ENCODE results near the gene DIO3. TPM values are rescaled to one million over a fixed set of nuclear protein-coding genes. Genes with fewer than 3 reads are reported as not detected.

Gene DIO3
- total RNA-seq, 2 experiments from 2014 or later: not detected

DNA sequence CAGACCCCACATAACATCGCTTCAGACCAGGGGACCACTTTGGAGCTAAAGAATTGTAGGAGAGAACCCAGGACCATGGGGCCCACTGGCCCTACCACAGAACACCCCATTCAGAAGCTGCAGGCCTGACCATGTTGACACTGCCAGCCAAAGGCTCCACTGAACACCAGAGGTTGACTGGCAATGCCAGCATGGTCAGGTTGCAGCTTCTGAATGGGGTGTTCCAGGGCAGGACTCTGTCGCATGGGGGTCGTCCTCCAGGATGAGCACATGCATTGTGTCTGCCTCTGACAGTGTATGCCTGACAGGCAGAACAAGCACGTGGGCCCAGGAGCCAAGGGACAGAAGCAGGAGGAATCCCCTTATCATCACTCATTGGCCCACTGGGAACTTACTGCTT is 34.1 kb downstream of the DIO3 start:
- no peak overlapping the region for H2AFZ ChIP-seq (ENCODE audit: low read length)
- H3K4me1 ChIP-seq (ENCODE audit: insufficient read depth, low read length, poor library complexity, severe bottlenecking): peaks cover 16% of the 10 kb centered on the region
- peaks cover 21% of the 10 kb centered on the region for H3K9me3 ChIP-seq (ENCODE audit: low read length)
- H3K79me2 ChIP-seq (ENCODE audit: insufficient read depth, low read depth, low read length): no peaks in the 10 kb centered on the region
- H3K36me3 ChIP-seq (ENCODE audit: insufficient read depth, low read length): no peaks in the 10 kb centered on the region
- no TSS peak for BruUV-seq (replicated peaks)
- TF ChIP-seq, protein P1, sequence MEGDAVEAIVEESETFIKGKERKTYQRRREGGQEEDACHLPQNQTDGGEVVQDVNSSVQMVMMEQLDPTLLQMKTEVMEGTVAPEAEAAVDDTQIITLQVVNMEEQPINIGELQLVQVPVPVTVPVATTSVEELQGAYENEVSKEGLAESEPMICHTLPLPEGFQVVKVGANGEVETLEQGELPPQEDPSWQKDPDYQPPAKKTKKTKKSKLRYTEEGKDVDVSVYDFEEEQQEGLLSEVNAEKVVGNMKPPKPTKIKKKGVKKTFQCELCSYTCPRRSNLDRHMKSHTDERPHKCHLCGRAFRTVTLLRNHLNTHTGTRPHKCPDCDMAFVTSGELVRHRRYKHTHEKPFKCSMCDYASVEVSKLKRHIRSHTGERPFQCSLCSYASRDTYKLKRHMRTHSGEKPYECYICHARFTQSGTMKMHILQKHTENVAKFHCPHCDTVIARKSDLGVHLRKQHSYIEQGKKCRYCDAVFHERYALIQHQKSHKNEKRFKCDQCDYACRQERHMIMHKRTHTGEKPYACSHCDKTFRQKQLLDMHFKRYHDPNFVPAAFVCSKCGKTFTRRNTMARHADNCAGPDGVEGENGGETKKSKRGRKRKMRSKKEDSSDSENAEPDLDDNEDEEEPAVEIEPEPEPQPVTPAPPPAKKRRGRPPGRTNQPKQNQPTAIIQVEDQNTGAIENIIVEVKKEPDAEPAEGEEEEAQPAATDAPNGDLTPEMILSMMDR (conservative IDR thresholded peaks at IDR 0.05; ENCODE audit: low read length): no peak
- TF ChIP-seq EZH2phosphoT487 (IDR thresholded peaks at IDR 0.05; ENCODE audit: borderline replicate concordance, low read depth, low read length): no peak
- ChIA-PET POLR2A (no interaction called here), CTCF (ENCODE audit: unreplicated experiment) (no interaction called here)
- H3K4me2 ChIP-seq (ENCODE audit: low read length): no peak overlapping the region
- H3K9me2 ChIP-seq (ENCODE audit: insufficient read depth, low read length): no peaks in the 10 kb centered on the region
- no peak for DNase-seq (ENCODE audit: low spot score)
- H3K27ac ChIP-seq (ENCODE audit: low read depth, low read length, poor library complexity, severe bottlenecking): peak overlapping the region; percentile 60
- no peak overlapping the region for H3K4me3 ChIP-seq (ENCODE audit: low read depth, low read length, poor library complexity, severe bottlenecking)
- no peaks in the 10 kb centered on the region for H4K20me1 ChIP-seq (ENCODE audit: insufficient read depth, low read length)
- intact Hi-C loops (cut with micrococcal nuclease; ENCODE audit: unreplicated experiment): no loop called here

DNA sequence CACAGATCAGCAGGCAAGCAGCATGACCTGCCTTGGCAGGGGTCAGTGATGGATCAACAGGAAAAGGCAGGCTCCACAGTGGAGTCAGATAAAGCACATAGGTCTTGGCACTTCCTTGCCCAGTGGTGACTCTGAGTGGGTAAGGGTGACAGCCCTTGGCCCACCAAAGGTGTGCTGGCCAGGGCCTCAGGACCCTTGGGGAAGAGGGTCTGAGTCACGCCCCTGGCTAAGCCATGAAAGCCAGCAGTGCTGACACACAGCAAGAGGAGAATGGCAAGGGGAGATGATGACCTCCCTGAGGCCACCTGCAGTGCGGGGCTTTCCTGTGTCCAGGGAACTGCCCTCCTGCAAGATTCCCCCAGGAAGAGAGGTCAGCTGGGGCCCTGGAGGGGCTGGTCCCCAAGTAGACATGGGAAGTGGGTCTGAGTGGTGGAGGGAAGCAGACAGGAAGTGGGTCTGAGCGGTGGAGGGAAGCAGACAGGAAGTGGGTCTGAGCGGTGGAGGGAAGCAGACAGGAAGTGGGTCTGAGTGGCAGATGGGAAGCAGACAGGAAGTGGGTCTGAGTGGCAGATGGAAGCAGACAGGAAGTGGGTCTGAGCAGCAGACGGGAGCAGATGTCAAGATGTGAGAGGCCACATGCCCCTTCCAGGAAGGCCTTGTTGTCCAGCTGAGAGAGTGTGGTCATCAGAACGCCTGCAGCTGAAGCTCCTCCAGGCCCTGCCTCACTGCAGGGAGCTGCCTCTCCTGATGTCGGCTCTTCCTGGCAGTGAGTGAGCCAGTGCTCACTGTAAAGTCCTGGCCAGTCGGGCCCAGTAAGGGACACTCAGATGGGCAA is 34.8 kb downstream of the DIO3 start:
- peak overlapping the region; percentile 60 for H3K27ac ChIP-seq (ENCODE audit: low read depth, low read length, poor library complexity, severe bottlenecking)
- H4K20me1 ChIP-seq (ENCODE audit: insufficient read depth, low read length): no peaks in the 10 kb centered on the region
- H3K4me1 ChIP-seq (ENCODE audit: insufficient read depth, low read length, poor library complexity, severe bottlenecking): peaks cover 16% of the 10 kb centered on the region
- peak; percentile 86 for DNase-seq (ENCODE audit: low spot score)
- ChIA-PET POLR2A (no interaction called here), CTCF (ENCODE audit: unreplicated experiment) (no interaction called here)
- no peaks in the 10 kb centered on the region for H3K79me2 ChIP-seq (ENCODE audit: insufficient read depth, low read depth, low read length)
- no TSS peak for BruUV-seq (replicated peaks)
- H3K4me2 ChIP-seq (ENCODE audit: low read length): peak overlapping the region; percentile 57
- peak overlapping the region; percentile 34 for H3K4me3 ChIP-seq (ENCODE audit: low read depth, low read length, poor library complexity, severe bottlenecking)
- intact Hi-C loops (cut with micrococcal nuclease; ENCODE audit: unreplicated experiment): loop anchor here (1.0 kb wide), 1 partner anchor 235 kb away; no protein-coding TSS in a partner anchor
- peaks cover 21% of the 10 kb centered on the region for H3K9me3 ChIP-seq (ENCODE audit: low read length)
- H2AFZ ChIP-seq (ENCODE audit: low read length): peak overlapping the region; percentile 71; the same call in 1 of the 2 replicates
- H3K9me2 ChIP-seq (ENCODE audit: insufficient read depth, low read length): no peaks in the 10 kb centered on the region
- H3K36me3 ChIP-seq (ENCODE audit: insufficient read depth, low read length): no peaks in the 10 kb centered on the region
- no peak for TF ChIP-seq EZH2phosphoT487 (IDR thresholded peaks at IDR 0.05; ENCODE audit: borderline replicate concordance, low read depth, low read length)

DNA sequence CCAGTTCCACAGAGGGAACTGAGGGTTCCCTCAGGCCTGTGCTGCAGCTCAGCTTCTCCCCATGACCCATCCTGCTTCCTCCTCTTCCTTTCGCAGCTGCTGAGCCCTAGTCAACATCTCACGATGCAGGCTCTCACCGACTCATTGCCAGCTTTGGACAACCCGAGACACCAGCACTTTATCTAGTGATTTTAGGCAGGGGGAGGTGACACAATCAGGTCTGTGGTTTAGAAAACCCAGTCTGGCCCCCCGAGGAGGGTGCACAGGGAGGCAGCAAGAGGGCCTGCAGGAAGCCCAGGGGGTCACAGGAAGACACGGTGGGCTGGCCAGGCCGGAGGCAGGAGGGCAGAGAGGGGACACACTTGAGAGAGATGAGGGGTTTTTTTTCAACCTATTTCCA is 35.4 kb downstream of the DIO3 start:
- POLR2A ChIA-PET: no interaction called here
- Histone ChIP-seq H3K4me2 (ENCODE audit: low read length) (peak overlapping the region; percentile 57), H3K79me2 (ENCODE audit: insufficient read depth, low read depth, low read length) (no peaks in the 10 kb centered on the region)

More for the DNA sequence above, 35.4 kb downstream of the DIO3 start:
- BruUV-seq (replicated peaks): no TSS peak
- Histone ChIP-seq H3K36me3 (ENCODE audit: insufficient read depth, low read length) (no peaks in the 10 kb centered on the region), H3K27ac (ENCODE audit: low read depth, low read length, poor library complexity, severe bottlenecking) (peak overlapping the region; percentile 60), H3K4me1 (ENCODE audit: insufficient read depth, low read length, poor library complexity, severe bottlenecking) (peaks cover 16% of the 10 kb centered on the region), H2AFZ (ENCODE audit: low read length) (peak overlapping the region; percentile 71; the same call in 1 of the 2 replicates), H3K9me3 (ENCODE audit: low read length) (peaks cover 21% of the 10 kb centered on the region), H3K4me3 (ENCODE audit: low read depth, low read length, poor library complexity, severe bottlenecking) (peak overlapping the region; percentile 34), H4K20me1 (ENCODE audit: insufficient read depth, low read length) (no peaks in the 10 kb centered on the region), H3K9me2 (ENCODE audit: insufficient read depth, low read length) (no peaks in the 10 kb centered on the region)
- no peak for TF ChIP-seq EZH2phosphoT487 (IDR thresholded peaks at IDR 0.05; ENCODE audit: borderline replicate concordance, low read depth, low read length)
- TF ChIP-seq, protein P1 (conservative IDR thresholded peaks at IDR 0.05; ENCODE audit: low read length): no peak
- no peak for DNase-seq (ENCODE audit: low spot score)
- intact Hi-C loops (cut with micrococcal nuclease; ENCODE audit: unreplicated experiment): loop anchor here (1.0 kb wide), 1 partner anchor 235 kb away; no protein-coding TSS in a partner anchor
- CTCF ChIA-PET (ENCODE audit: unreplicated experiment): no interaction called here
